ES-I3 (cell line): ENCODE data around the gene ACAA1.

Experiments
- H3K36me3 ChIP-seq: 2 replicates; pipeline ENCODE4 v1.6.1; 2013; ENCODE audit warnings: mild to moderate bottlenecking, low read length, control low read depth, moderate library complexity; ENCODE audit not compliant: insufficient read depth
- H3K4me1 ChIP-seq: 2 replicates; pipeline ENCODE4 v1.6.1; 2013; ENCODE audit warnings: mild to moderate bottlenecking, control low read depth, low read length; ENCODE audit not compliant: insufficient read depth
- H3K9ac ChIP-seq: 2 replicates; pipeline ENCODE4 v1.6.1; 2013; ENCODE audit warnings: low read depth, mild to moderate bottlenecking, low read length, moderate library complexity
- H3K9me3 ChIP-seq: 2 replicates; pipeline ENCODE4 v1.6.1; 2013; ENCODE audit warnings: mild to moderate bottlenecking, low read length, moderate library complexity; ENCODE audit not compliant: control insufficient read depth, insufficient read depth

Gene ACAA1, protein sequence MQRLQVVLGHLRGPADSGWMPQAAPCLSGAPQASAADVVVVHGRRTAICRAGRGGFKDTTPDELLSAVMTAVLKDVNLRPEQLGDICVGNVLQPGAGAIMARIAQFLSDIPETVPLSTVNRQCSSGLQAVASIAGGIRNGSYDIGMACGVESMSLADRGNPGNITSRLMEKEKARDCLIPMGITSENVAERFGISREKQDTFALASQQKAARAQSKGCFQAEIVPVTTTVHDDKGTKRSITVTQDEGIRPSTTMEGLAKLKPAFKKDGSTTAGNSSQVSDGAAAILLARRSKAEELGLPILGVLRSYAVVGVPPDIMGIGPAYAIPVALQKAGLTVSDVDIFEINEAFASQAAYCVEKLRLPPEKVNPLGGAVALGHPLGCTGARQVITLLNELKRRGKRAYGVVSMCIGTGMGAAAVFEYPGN

DNA sequence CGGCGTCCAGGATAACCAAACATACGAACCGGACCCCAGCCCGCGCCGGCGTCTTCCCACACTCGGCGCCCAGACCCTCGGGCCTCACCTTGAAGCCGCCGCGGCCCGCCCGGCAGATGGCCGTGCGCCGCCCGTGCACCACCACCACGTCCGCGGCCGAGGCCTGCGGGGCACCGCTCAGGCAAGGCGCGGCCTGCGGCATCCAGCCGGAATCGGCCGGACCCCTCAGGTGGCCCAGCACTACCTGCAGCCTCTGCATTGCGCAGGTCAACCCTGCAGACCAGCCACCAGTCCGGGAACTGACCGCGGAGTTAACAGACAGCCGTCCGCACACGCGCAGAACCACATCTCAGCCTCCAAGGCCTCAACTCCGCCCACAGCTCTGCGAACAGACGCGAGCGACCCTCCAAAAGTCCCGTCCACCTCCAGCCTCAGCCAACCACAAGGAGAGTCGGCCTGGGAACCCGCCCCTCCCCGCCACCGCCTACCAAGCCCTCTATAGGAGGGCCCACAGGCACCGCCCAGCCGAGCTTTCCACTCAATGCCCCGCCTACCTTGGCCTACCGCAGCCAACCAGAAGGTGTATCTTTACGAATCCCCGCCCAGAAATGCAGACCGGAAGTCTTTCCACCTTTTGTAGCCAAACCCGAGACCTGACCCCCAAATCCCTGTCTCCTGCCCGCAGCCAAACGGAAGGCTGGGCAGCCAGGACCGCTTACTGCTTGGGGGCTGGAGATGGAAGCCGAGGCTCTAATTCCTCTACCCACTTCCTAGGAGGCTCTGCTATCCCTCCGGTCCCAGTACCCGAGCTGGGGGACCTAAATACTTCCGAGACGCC lies at the start of gene ACAA1:
ACAA1 (minus strand) TSS at position 351 of the 838 bp plus-strand sequence; CDS start at position 259, 92 bp downstream.
- no peaks in the 10 kb centered on the region; the same call in 1 of the 2 replicates for H3K4me1 ChIP-seq
- H3K9ac ChIP-seq, result peak within 1 kb of the TSS; percentile 86
- no peaks in the 10 kb centered on the region for H3K9me3 ChIP-seq
- no peaks in the 10 kb centered on the region for H3K36me3 ChIP-seq

GRCh38 chr3:38177181-38177580 lies 40.3 kb upstream of the ACAA1 start:
- no peaks in the 10 kb centered on the region for H3K9me3 ChIP-seq
- peaks cover 11% of the 10 kb centered on the region for H3K4me1 ChIP-seq
- H3K36me3 ChIP-seq, result no peaks in the 10 kb centered on the region
- no peak overlapping the region for H3K9ac ChIP-seq

GRCh38 chr3:38173834-38174418 lies 37.0 kb upstream of the ACAA1 start:
- Histone ChIP-seq H3K9me3 (no peaks in the 10 kb centered on the region), H3K9ac (0 out of 2 replicates have a peak overlapping the region, but pooled peaks have one; percentile 8), H3K4me1 (peaks cover 11% of the 10 kb centered on the region), H3K36me3 (no peaks in the 10 kb centered on the region)

DNA sequence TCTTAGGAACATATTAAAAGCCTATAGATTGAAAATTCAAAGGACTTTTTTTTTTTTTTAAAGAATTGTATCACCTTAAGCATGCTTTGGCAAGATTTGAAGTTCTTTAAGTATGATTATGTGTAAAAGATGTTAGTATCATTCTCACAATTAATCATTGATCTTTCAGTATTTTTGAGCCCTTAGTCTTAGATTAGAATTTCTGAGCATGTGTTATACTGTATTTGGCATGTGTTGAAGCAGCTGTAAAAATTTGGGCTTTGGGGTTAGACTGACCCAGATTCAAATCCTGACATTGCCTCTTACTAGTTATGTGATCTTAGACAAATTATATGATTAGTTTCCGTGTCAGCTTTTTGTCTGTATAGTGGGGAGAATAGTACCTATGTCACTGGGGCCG lies 34.7 kb upstream of the ACAA1 start:
- Histone ChIP-seq H3K4me1 (peaks cover 11% of the 10 kb centered on the region), H3K36me3 (no peaks in the 10 kb centered on the region)

DNA sequence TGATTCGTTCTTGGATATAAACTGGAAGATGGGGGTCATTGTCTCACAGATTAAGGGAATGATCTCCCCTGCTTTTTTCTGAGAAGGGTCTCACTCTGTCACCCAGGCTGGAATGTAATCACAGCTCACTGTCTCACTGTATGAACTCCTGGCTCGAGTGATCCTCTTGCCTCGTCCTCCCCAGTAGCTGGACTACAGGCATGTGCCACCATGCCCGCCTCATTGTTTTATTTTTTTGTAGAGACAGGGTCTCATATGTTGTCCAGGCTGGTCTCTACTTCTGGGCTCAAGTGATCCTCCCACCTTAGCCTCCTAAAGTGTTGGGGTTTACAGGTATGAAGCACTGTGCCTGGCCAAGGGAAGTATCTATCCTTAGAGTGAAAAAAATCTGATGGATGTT lies 33.8 kb upstream of the ACAA1 start:
- H3K36me3 ChIP-seq, result no peaks in the 10 kb centered on the region
- H3K9me3 ChIP-seq, result no peaks in the 10 kb centered on the region
- H3K9ac ChIP-seq, result no peak overlapping the region
- peaks cover 11% of the 10 kb centered on the region for H3K4me1 ChIP-seq

More for the DNA sequence above, 34.7 kb upstream of the ACAA1 start:
- Histone ChIP-seq H3K9me3 (no peaks in the 10 kb centered on the region), H3K9ac (no peak overlapping the region)

GRCh38 chr3:38169027-38169317 lies 32.0 kb upstream of the ACAA1 start:
- Histone ChIP-seq H3K9ac (no peak overlapping the region), H3K9me3 (no peaks in the 10 kb centered on the region), H3K36me3 (no peaks in the 10 kb centered on the region), H3K4me1 (peaks cover 7% of the 10 kb centered on the region; the same call in 1 of the 2 replicates)

- Histone ChIP-seq H3K36me3 (no peaks in the 10 kb centered on the region), H3K9me3 (no peaks in the 10 kb centered on the region), H3K4me1 (peaks cover 1% of the 10 kb centered on the region; the same call in 1 of the 2 replicates), H3K9ac (no peak overlapping the region)
Measured at GRCh38 chr3:38168151-38169026, 31.5 kb upstream of the ACAA1 start.

GRCh38 chr3:38167591-38167990 lies 30.7 kb upstream of the ACAA1 start:
- H3K9ac ChIP-seq, result no peak overlapping the region
- no peaks in the 10 kb centered on the region for H3K36me3 ChIP-seq
- H3K9me3 ChIP-seq, result no peaks in the 10 kb centered on the region
- no peaks in the 10 kb centered on the region for H3K4me1 ChIP-seq

DNA sequence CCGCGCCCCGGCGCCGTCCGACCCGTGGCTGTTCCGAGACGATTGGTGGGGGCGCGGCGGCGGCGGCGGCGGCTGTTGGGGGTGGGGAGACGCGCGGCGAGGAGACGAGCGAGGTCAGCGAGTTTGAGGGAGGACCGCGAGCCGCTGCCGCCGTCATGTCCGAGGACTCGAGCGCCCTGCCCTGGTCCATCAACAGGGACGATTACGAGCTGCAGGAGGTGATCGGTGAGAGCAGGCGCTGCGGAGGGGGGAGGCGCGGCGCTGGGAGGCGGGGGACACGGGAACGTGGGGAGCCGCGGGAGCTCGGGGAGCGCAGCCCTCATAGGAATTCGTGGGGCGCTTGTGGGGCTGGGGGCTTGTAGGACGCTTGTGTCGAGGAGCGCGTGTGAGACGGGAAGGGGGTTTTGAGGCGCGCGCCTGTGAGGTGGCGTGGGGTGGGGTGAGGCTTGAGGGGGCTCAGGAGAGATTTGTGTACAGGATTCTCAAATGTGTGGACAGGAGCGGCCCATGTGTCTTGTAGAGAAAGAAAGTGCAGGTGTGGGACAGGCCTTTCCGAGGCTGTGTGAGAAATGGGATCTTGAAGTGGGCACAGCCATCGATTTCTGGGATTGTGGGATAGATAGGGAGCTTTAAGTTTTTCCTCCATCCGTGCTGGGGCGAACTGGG lies 28.9 kb upstream of the ACAA1 start:
- no peaks in the 10 kb centered on the region for H3K9me3 ChIP-seq
- H3K4me1 ChIP-seq, result no peaks in the 10 kb centered on the region
- no peaks in the 10 kb centered on the region for H3K36me3 ChIP-seq
- H3K9ac ChIP-seq, result peak overlapping the region; percentile 65

- Histone ChIP-seq H3K9ac (peak within 1 kb of the TSS; percentile 65), H3K9me3 (no peaks in the 10 kb centered on the region), H3K36me3 (no peaks in the 10 kb centered on the region), H3K4me1 (no peaks in the 10 kb centered on the region)
Measured at GRCh38 chr3:38164952-38165721, 28.2 kb upstream of the ACAA1 start, which contains the start of gene OXSR1. Gene OXSR1 (plus strand): TSS chr3:38165537. CDS start chr3:38165877, 340 bp downstream.

DNA sequence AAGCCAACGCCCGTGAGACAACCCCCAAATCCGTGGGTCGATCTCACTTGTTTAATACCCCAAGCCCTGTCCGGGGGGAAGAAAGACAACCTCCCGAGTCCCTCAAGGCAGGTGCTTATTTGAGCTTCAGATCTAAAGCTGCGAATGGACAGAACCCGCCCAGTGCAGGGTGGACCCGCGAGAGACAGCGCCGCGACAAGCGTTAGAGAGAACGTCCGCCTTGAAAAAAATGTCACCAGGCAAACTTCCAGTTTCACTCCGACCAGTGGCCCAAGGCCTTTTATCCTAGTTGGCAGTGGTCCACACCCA lies 27.7 kb upstream of the ACAA1 start:
- peak overlapping the region; percentile 65 for H3K9ac ChIP-seq
- H3K9me3 ChIP-seq, result no peaks in the 10 kb centered on the region
- no peaks in the 10 kb centered on the region for H3K4me1 ChIP-seq
- no peaks in the 10 kb centered on the region for H3K36me3 ChIP-seq

- Histone ChIP-seq H3K9ac (peak overlapping the region; percentile 65; the same call in 1 of the 2 replicates), H3K9me3 (no peaks in the 10 kb centered on the region), H3K4me1 (no peaks in the 10 kb centered on the region), H3K36me3 (no peaks in the 10 kb centered on the region)
Measured at GRCh38 chr3:38163841-38164642, 27.1 kb upstream of the ACAA1 start.
